GM19193 (cell line): Measurements from ENCODE around the gene FAM222A.

Experiments
- POLR2A ChIP-seq: IDR thresholded peaks from 4 replicates; pipeline ENCODE4 v1.6.1; 2011; ENCODE audit not compliant: insufficient read depth, insufficient read length; ENCODE audit errors: extremely low read depth

FAM222A gene

GRCh38 chr12:109725321-109726105, 11.9 kb downstream of the FAM222A start:
- TF ChIP-seq POLR2A = no peak

- no peak for TF ChIP-seq POLR2A
Measured at GRCh38 chr12:109726106-109726497, 12.5 kb downstream of the FAM222A start.

GRCh38 chr12:109726511-109727038, 12.9 kb downstream of the FAM222A start:
- no peak for TF ChIP-seq POLR2A

GRCh38 chr12:109727039-109727723, 13.6 kb downstream of the FAM222A start:
- no peak for TF ChIP-seq POLR2A

- TF ChIP-seq POLR2A = no peak
Measured at GRCh38 chr12:109727746-109728726, 14.4 kb downstream of the FAM222A start.

GRCh38 chr12:109728921-109729320, 15.3 kb downstream of the FAM222A start:
- no peak for TF ChIP-seq POLR2A

- no peak for TF ChIP-seq POLR2A
Measured at GRCh38 chr12:109729371-109729781, 15.8 kb downstream of the FAM222A start.

- no peak for TF ChIP-seq POLR2A
Measured at GRCh38 chr12:109729801-109730200, 16.2 kb downstream of the FAM222A start.

GRCh38 chr12:109730306-109731145, 16.9 kb downstream of the FAM222A start:
- TF ChIP-seq POLR2A = no peak

GRCh38 chr12:109731231-109731731, 17.7 kb downstream of the FAM222A start:
- no peak for TF ChIP-seq POLR2A

GRCh38 chr12:109731806-109732205, 18.2 kb downstream of the FAM222A start:
- no peak for TF ChIP-seq POLR2A

- TF ChIP-seq POLR2A = no peak
Measured at GRCh38 chr12:109732321-109733305, 19.0 kb downstream of the FAM222A start.

- no peak for TF ChIP-seq POLR2A
Measured at GRCh38 chr12:109734219-109735000, 20.8 kb downstream of the FAM222A start.
